IPS-NIHi7 (cell line): Measurements from ENCODE around the gene SCAMP2.

ENCODE experiments used
- DNase-seq: peaks from one replicate; pipeline ENCODE4 v3.0.0; 2012; ENCODE audit warnings: mixed read lengths; ENCODE audit errors: extremely low spot score

Gene SCAMP2

GRCh38 chr15:74795966-74796625 lies 77.1 kb downstream of the SCAMP2 start:
- DNase-seq = no peak

- DNase-seq = no peak
Measured at GRCh38 chr15:74794970-74795349, 78.2 kb downstream of the SCAMP2 start.

GRCh38 chr15:74794248-74794969 lies 78.8 kb downstream of the SCAMP2 start:
- no peak for DNase-seq
